ENCODE data around the gene SET. TPM values are rescaled to one million over a fixed set of nuclear protein-coding genes. Genes with fewer than 3 reads are reported as not detected.

The SET gene
- total and polyA plus RNA-seq, 2 of the 8 experiments (the other 6 are each of a cell fraction or from before 2014, with no cell fraction given): 466 to 1,345 TPM

DNA sequence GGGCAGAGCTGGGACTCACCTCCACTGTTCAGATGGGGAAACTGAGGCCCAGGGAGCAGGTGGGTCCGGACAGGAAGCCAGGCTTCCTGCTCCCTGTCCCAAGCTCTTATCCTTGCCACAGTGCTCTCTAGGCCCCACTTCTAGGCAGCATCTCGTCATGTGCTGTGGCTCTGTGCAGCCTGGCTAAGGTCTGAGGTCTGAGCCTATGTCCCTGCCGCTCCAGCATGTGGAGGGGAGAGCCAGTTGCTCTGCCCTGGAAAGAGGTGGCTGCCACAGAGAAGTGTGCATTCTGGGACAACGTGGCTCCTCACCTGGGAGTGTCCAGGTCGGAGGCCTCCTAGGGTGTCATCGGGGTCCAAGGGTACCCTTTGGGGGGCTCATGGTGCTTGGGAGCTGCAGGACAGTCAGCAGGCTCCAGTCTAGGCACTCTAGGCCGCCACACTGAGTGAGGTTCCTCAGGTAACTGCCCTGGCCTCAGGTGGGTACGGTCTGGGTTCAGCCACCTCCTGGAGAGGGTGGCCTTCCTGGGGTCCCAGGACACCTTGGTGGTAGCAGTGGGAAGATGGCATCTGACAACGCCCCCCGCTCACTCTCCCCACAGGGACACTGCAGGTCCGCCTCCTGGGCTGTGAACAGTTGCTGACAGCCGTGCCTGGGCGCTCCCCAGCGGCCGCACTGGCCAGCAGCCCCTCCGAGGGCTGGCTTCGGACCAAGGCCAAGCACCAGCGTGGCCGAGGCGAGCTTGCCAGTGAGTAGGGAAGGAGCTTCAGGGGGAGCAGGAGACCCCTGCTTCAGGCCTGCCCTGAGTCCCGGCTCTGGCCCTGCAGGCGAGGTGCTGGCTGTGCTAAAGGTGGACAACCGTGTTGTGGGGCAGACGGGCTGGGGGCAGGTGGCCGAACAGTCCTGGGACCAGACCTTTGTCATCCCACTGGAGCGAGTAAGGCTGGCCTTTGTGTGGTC is 23.7 kb downstream of the SET start:
- Histone ChIP-seq H3K4me1 (replicated peaks in 1 of 4; ENCODE audit: control insufficient read depth in 3 of 4, insufficient read depth in 4 of 4, low read length in 3 of 4) (no peaks in the 10 kb centered on the region), H3K14ac (ENCODE audit: insufficient read length) (no peak overlapping the region), H3K27ac (ENCODE audit: low read depth, low read length) (0 out of 2 replicates have a peak overlapping the region, but pooled peaks have one; percentile 10), H3K56ac (replicated peaks; ENCODE audit: insufficient read length, low read depth, low read length) (no peak overlapping the region), H4K5ac (ENCODE audit: insufficient read length, low read depth, low read length) (no peak overlapping the region), H4K91ac (replicated peaks; ENCODE audit: insufficient read length, low read length) (no peak overlapping the region), H3K4ac (replicated peaks; ENCODE audit: insufficient read length, low read depth, low read length) (no peak overlapping the region), H3K27me3 (replicated peaks in 1 of 4; ENCODE audit: control insufficient read depth in 3 of 4, extremely low read depth in 1 of 4, insufficient read depth in 3 of 4, low read length in 3 of 4) (no peaks in the 10 kb centered on the region), H3K4me2 (ENCODE audit: insufficient read depth in 1 of 2, low read depth in 2 of 2, low read length in 2 of 2) (no peak overlapping the region), H2BK12ac (ENCODE audit: low read depth, low read length) (no peak overlapping the region), H2BK15ac (ENCODE audit: low read length) (no peak overlapping the region), H3K79me2 (ENCODE audit: control insufficient read depth in 1 of 2, insufficient read depth in 2 of 2, low read length in 2 of 2) (no peaks in the 10 kb centered on the region), H3K9ac (replicated peaks in 1 of 4; ENCODE audit: extremely low read depth in 1 of 4, low read depth in 3 of 4, low read length in 3 of 4) (no peak overlapping the region), H3K18ac (ENCODE audit: extremely low read depth, low read length) (no peak overlapping the region), H3K9me3 (ENCODE audit: insufficient read depth in 2 of 2, low read depth in 1 of 2, low read length in 1 of 2) (no peaks in the 10 kb centered on the region), H4K20me1 (replicated peaks in 1 of 2; ENCODE audit: control insufficient read depth in 1 of 2, insufficient read depth in 2 of 2, low read length in 2 of 2) (no peaks in the 10 kb centered on the region), H2AFZ (ENCODE audit: low read length) (no peak overlapping the region), H2AK5ac (ENCODE audit: low read depth, low read length) (no peak overlapping the region), H3K4me3 (ENCODE audit: extremely low read depth in 1 of 4, insufficient read depth in 2 of 4, low read depth in 3 of 4, low read length in 4 of 4) (no peak overlapping the region), H3K23ac (ENCODE audit: insufficient read length) (no peak overlapping the region), H2BK5ac (ENCODE audit: low read depth, low read length) (no peak overlapping the region; the same call in 1 of the 2 replicates), H2BK120ac (replicated peaks; ENCODE audit: low read depth, low read length) (no peak overlapping the region), H2BK20ac (ENCODE audit: low read length) (no peak overlapping the region), H3K36me3 (ENCODE audit: control insufficient read depth in 2 of 4, insufficient read depth in 4 of 4, low read length in 3 of 4) (peaks cover 0 to 10% (median 0%) of the 10 kb centered on the region in 4 experiments; a peak in 3 of 8 replicates), H4K8ac (ENCODE audit: extremely low read depth, insufficient read depth, low read length) (no peak overlapping the region), H3K23me2 (ENCODE audit: low read depth, low read length) (no peaks in the 10 kb centered on the region), H3K79me1 (ENCODE audit: low read depth, low read length) (no peaks in the 10 kb centered on the region)
- ChIA-PET POLR2A (ENCODE audit: partially characterized antibody) (interaction anchor here (12.5 to 46.1 kb wide), 2 partner anchors 7 to 35 kb away, joined by 133 to 1197 read pairs; partner anchors contain the start of genes DYNC2I2, SET and ZDHHC12), CTCF (ENCODE audit: partially characterized antibody) (interaction anchor here (0.7 to 2.1 kb wide), 2 partner anchors 15 to 20 kb away, joined by 3 to 9 read pairs; no protein-coding TSS in a partner anchor)
- FAIRE-seq (no peak), DNase-seq (ENCODE audit: low read depth in 1 of 2, low spot score in 2 of 2) (no peak)
- TF ChIP-seq BCL11A (IDR thresholded peaks at IDR 0.05; ENCODE audit: low read depth in 2 of 2, low read length in 2 of 2) (no peak), EP300 (IDR thresholded peaks at IDR 0.05; ENCODE audit: borderline replicate concordance in 1 of 2, low read depth in 2 of 2, low read length in 2 of 2) (no peak), CHD2 (IDR thresholded peaks at IDR 0.05; ENCODE audit: low read length) (no peak), KDM4A (IDR thresholded peaks at IDR 0.05; ENCODE audit: low read depth, low read length, severe bottlenecking) (no peak), TAF1 (IDR thresholded peaks at IDR 0.05; ENCODE audit: low read depth, low read length) (no peak), ASH2L (IDR thresholded peaks at IDR 0.05; ENCODE audit: low read length) (no peak), CBX8 (IDR thresholded peaks at IDR 0.05; ENCODE audit: borderline replicate concordance, low read depth, low read length) (no peak), MAFK (IDR thresholded peaks at IDR 0.05; ENCODE audit: low read depth, low read length) (no peak)
- 91% methylated on average over 26 of the region's 26 CpGs; no CpG with 5 or more reads in 1 of the 2 experiments for whole genome bisulfite sequencing, 2 experiments (ENCODE audit: extremely low coverage in 1 of 2, insufficient coverage in 1 of 2, insufficient read length in 1 of 2, insufficient replicate concordance in 2 of 2, low coverage in 1 of 2, low lambda C conversion rate in 2 of 2, missing lambda C conversion rate in 1 of 2)

All from H1 (cell line).